ENCODE results near the gene FCN1. TPM values are rescaled to one million over a fixed set of nuclear protein-coding genes. Genes with fewer than 3 reads are reported as not detected.
"Not testable (repeated sequence)": the region's sequence is repeated elsewhere in the genome, so short reads cannot be mapped to it uniquely, and the experiment has no call there.

Gene FCN1
- total RNA-seq, 4 donors from 2014 or later = 0.46 to 3.4 (median 1.6) TPM

DNA sequence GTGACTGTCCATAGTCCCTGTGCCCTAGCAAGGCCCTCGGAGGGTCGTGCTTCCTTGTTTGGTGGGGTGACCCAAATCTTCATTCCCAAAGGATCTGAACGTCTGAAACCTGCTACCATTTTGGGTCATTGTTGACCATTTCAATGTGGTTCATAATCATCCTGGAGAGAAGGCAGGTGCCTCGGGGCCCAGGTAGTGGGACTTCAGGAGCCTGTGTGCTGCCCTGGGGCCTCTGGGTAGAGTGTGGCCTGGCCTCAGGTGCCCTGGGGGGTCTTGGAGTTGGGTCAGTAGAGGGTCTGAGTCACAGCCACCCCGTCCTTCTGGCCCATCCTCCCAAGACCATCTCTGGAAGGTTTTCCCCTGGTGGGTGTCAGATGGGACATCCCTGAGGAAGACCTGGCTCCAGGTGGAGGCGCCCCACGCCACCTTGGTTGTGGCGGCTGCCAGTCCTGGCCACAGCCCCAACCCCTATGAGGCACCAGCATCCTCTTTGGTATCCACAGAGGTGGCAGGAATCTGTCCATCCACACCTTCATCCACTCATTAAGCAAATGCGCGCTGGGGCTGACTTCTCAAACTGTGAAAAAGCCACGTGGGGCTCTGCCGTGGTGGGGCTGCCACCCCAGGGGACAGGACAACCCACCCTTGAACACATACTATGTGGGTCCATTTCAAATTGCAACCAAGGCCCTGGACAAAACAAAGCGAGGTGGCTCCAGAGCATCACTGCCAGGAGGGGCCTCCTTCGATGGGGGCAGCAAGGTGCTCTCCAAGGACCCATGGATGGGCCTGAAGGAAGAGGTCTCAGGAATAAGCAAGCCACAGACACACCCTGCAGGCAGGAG lies 41.6 kb upstream of the FCN1 start:
- ATAC-seq = no peak
- Histone ChIP-seq H3K4me1 (no peaks in the 10 kb centered on the region), H3K9me3 (no peaks in the 10 kb centered on the region), H3K4me3 (no peak overlapping the region), H3K27ac (no peak overlapping the region), H3K27me3 (peaks cover 0 to 7% (median 3%) of the 10 kb centered on the region in 3 donors), H3K36me3 (no peaks in the 10 kb centered on the region)
- no peak for TF ChIP-seq CTCF (IDR thresholded peaks at IDR 0.05 in 4 of 5, conservative IDR thresholded peaks at IDR 0.05 in 1 of 5)
- no peak for TF ChIP-seq POLR2A (IDR thresholded peaks at IDR 0.05)
- intact Hi-C loops (cut with DNase I; ENCODE audit: low total_unique reads) (no loop called here), in situ Hi-C loops (cut with MboI; ENCODE audit: low sequenced_read_pairs in 4 of 4) (no loop called here)
- DNase-seq = no peak

- DNase-seq (peak in 1 of 2 donors; percentile 7), ATAC-seq (no peak)
- H3K27me3 ChIP-seq = peaks cover 0 to 4% (median 3%) of the 10 kb centered on the region in 3 donors
- H3K4me3 ChIP-seq = no peak overlapping the region
- TF ChIP-seq CTCF (IDR thresholded peaks at IDR 0.05 in 4 of 5, conservative IDR thresholded peaks at IDR 0.05 in 1 of 5) = no peak
- no peak for TF ChIP-seq POLR2A (IDR thresholded peaks at IDR 0.05)
- intact Hi-C loops (cut with DNase I; ENCODE audit: low total_unique reads) (no loop called here), in situ Hi-C loops (cut with MboI; ENCODE audit: low sequenced_read_pairs in 4 of 4) (no loop called here)
- no peaks in the 10 kb centered on the region for H3K4me1 ChIP-seq
- no peak overlapping the region for H3K27ac ChIP-seq
- no peaks in the 10 kb centered on the region for H3K36me3 ChIP-seq
- no peaks in the 10 kb centered on the region for H3K9me3 ChIP-seq
Measured at GRCh38 chr9:134957945-134958227, 40.2 kb upstream of the FCN1 start.

DNA sequence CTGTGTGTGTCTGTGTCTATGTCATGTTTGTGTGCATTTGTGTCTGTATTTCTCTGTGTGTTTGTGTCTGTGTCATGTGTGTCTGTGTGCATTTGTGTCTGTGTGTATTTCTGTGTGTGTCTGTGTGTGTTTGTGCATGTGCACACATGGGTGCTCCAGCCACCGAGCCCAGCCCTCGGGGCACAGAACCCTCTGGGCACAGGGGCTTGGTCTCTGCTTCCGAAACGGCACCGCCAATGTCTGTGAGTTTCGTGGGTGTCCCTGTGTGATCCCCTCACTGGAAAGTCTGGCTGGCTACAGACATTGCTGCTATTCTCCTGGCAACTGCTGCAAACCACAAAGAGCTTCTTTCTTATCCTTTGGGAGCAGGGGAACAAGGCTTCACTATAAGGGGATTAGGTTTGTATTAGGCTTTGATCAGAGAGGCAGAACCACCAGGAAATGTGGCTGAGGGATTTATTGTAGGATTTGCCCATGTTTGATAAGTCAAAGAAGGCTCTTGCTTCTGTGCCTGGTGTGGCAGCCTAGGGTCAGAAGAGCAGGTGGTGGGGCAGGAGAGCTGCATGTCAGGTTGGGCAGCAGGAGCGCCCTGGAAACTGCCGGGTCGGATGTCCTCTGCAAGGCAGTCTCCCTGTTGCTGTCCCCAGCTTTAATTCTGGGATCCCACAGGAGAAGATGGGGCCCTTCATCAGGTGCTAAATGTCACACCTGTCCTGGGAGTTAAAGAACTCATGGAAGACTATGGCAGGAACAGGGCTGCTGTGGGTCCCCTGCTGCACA lies 39.6 kb upstream of the FCN1 start:
- no peaks in the 10 kb centered on the region for H3K4me1 ChIP-seq
- DNase-seq (no peak), ATAC-seq (no peak)
- intact Hi-C loops (cut with DNase I; ENCODE audit: low total_unique reads) = no loop called here
- H3K36me3 ChIP-seq = no peaks in the 10 kb centered on the region
- no peaks in the 10 kb centered on the region for H3K9me3 ChIP-seq
- H3K27me3 ChIP-seq = peaks cover 0 to 4% (median 3%) of the 10 kb centered on the region in 3 donors
- H3K27ac ChIP-seq = no peak overlapping the region
- in situ Hi-C loops (cut with MboI; ENCODE audit: low sequenced_read_pairs in 4 of 4) = no loop called here
- no peak overlapping the region for H3K4me3 ChIP-seq
- TF ChIP-seq POLR2A (IDR thresholded peaks at IDR 0.05) (no peak), CTCF (IDR thresholded peaks at IDR 0.05 in 4 of 5, conservative IDR thresholded peaks at IDR 0.05 in 1 of 5) (no peak)

DNA sequence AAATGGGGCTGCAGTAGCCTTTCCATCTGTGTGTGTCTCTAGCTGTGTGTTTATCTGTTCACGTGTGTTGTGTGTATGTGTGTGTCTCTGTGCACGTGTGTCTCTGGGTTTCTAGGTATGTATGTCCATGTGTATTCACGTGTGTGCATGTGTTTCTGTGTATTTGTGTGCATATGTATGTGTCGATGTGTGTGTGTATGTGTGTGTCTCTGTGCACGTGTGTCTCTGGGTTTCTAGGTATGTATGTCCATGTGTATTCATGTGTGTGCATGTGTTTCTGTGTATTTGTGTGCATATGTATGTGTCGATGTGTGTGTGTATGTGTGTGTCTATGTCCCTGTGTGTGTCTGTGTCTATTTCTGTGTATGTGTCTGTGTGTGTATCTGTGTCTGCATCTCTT lies 38.7 kb upstream of the FCN1 start:
- H3K36me3 ChIP-seq; H3K27ac ChIP-seq; in situ Hi-C loops (cut with MboI; ENCODE audit: low sequenced_read_pairs in 4 of 4); intact Hi-C loops (cut with DNase I; ENCODE audit: low total_unique reads); H3K27me3 ChIP-seq; H3K4me3 ChIP-seq; H3K9me3 ChIP-seq; H3K4me1 ChIP-seq; ATAC-seq; DNase-seq: not testable (repeated sequence)

DNA sequence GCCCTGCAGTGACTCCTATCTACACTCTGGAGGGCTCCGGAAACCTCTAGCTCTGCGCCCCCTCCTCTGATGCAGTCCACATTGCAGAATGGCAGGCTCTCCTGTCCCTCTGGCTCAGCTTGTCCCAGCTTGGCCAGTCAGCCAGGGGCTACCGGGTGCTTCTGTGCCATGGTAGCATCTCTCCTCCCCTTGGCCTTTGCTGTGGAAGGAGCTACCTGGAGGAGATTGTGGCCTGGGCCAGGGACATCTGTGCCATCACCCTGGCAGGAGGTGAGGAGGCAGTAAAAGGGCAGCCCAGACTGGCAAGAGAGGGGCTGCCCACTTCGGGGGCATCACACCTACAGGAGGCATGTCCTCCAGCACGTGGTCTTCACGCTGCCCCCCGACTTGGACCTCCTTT lies 38.1 kb upstream of the FCN1 start:
- Histone ChIP-seq H3K4me3 (no peak overlapping the region), H3K9me3 (no peaks in the 10 kb centered on the region), H3K27ac (no peak overlapping the region), H3K36me3 (no peaks in the 10 kb centered on the region), H3K27me3 (peaks cover 0 to 4% (median 0%) of the 10 kb centered on the region in 3 donors), H3K4me1 (no peaks in the 10 kb centered on the region)
- TF ChIP-seq POLR2A (IDR thresholded peaks at IDR 0.05) = no peak
- no peak for TF ChIP-seq CTCF (IDR thresholded peaks at IDR 0.05 in 4 of 5, conservative IDR thresholded peaks at IDR 0.05 in 1 of 5)
- ATAC-seq = no peak
- intact Hi-C loops (cut with DNase I; ENCODE audit: low total_unique reads) = no loop called here
- no peak for DNase-seq
- in situ Hi-C loops (cut with MboI; ENCODE audit: low sequenced_read_pairs in 4 of 4) = no loop called here
